GM19238 (cell line): ENCODE results near the gene TFDP1.

ENCODE experiments used
- DNase-seq: peaks from one replicate; pipeline ENCODE4 v3.0.0; 2011; ENCODE audit warnings: low spot score; ENCODE audit not compliant: insufficient read length

TFDP1 gene

GRCh38 chr13:113597391-113598080, 13.0 kb downstream of the TFDP1 start:
- no peak for DNase-seq

DNA sequence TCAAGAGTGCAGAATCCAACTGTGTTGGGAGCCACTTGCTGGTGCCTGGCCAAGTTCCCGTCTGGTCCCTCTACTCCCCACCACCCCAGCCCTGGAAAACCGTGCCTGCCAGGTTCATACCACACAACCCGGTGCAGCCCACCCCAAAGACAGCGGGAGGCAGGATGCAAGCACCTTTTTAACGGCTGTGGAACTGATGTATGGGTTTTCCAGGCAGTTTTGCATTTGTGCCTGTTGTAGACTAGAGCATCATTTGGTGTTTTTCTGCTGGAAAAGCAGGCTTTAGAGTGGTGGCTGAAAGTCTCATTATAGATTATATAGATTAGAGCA, 13.5 kb downstream of the TFDP1 start:
- DNase-seq = no peak

GRCh38 chr13:113598481-113598880, 13.9 kb downstream of the TFDP1 start:
- no peak for DNase-seq

GRCh38 chr13:113599391-113599790, 14.8 kb downstream of the TFDP1 start:
- no peak for DNase-seq

- DNase-seq = no peak
These were observed 16.9 kb downstream of the TFDP1 start for GRCh38 chr13:113601166-113602070.

DNA sequence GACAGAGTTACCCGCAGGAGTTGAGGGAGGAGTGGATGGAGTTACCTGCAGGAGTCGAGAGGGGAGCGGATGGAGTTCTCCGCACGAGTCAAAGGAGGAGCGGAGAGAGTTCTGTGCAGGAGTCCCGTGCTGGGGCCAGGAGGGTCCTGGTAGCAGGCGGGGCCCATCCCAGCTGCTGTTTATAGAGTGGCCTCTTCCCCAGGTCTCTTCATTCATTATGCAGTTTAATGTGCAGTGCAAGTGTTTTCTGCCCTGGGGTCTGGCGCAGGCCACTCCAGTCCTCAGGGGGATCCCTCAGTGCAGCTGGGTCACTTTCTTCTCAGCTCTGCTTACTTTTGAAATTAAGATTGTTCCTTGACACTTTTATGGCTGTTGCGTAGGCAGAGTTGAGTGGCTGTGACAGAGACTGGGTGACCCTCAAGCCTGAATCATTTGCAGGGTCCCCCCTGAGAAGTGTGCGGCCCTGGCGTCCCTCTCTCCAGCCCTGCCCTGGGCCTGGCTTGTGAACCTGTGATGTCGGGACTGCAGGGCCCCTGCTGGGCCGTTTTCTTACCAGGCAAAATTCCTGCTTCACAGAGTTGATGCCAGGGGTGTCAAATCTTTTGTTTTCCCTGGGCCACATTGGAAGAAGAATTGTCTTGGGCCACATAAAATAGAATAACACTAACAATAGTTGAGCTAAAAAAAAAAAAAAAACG, 17.9 kb downstream of the TFDP1 start:
- no peak for DNase-seq

- no peak for DNase-seq
These were observed 18.7 kb downstream of the TFDP1 start for GRCh38 chr13:113603116-113603710.

DNA sequence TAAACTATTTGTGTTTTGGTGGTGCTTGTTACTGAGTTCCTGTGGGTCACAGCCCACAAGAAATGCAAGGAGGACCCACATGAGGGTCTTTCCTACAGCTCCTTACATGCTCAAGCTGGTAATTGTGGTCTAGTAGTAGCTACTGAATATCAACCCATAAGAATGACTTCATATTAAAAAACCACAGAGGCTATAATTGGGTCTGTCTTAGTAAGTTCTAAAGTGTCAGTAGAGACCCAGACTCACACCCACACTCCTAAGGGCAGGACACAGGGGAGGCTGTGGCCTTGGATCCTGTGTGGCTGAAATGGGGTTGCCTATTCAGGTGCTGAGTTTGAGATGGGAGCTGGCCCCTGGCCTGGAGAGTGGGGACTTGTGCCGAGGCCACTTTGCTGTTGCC, 19.6 kb downstream of the TFDP1 start:
- no peak for DNase-seq

GRCh38 chr13:113605461-113605860, 20.9 kb downstream of the TFDP1 start:
- no peak for DNase-seq

DNA sequence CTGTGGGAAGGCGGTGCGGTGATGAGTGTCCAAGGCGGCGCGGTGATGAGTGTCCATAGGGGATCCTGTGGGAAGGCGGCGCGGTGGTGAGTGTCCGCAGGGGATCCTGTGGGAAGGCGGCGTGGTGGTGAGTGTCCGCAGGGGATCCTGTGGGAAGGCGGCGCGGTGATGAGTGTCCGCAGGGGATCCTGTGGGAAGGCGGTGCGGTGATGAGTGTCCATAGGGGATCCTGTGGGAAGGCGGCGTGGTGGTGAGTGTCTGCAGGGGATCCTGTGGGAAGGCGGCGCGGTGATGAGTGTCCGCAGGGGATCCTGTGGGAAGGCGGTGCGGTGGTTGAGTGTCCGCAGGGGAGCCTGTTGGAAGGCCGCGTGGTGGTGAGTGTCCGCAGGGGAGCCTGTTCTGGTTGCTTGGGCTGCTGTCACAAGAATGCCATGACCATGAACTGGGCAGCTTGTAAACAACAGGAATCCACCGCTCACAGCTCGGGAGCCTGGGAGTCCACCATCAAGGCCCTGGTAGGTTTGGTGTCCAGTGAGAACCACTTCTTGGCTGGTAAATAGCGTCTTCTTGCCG, 21.4 kb downstream of the TFDP1 start:
- DNase-seq = no peak

DNA sequence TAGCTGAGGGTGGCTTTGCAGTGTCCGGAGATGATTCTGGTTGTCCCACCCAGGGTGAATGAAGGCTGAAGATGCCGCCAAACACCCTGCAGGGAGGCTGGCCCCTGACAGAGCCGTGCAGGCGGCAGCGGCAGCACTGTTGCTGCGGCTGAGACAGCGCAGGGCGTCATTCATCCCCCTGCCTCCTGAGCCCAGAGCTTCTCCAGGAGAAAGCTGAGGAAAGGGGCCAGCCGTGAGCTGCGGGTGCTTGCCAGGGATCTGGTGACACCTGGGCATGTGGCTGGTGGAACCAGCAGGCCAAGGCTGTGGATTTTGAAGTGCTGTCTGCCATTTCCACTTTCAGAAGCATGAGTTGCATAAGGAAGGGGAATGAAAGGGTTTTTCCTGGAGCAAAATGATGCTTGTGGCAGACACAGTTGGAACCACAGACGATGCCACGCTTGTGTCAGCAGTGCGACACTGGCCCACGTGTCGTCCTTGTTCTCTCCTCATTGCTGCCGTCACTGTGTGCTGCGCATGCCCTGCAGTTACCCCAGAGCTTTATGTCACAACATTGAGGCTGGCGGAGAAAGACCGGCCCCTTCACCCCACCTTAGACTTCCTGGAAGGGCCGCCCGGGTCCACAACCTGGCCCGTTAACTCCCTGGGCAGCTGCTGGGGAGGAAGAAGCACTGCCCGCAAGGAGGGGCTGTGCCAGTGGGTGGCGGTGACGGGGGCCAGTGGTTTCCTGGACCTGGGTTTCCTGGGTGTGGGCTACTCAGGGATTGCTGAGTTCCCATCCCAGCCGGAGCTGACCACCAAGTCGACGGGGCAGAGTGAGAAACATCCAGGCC, 22.7 kb downstream of the TFDP1 start:
- DNase-seq = no peak

DNA sequence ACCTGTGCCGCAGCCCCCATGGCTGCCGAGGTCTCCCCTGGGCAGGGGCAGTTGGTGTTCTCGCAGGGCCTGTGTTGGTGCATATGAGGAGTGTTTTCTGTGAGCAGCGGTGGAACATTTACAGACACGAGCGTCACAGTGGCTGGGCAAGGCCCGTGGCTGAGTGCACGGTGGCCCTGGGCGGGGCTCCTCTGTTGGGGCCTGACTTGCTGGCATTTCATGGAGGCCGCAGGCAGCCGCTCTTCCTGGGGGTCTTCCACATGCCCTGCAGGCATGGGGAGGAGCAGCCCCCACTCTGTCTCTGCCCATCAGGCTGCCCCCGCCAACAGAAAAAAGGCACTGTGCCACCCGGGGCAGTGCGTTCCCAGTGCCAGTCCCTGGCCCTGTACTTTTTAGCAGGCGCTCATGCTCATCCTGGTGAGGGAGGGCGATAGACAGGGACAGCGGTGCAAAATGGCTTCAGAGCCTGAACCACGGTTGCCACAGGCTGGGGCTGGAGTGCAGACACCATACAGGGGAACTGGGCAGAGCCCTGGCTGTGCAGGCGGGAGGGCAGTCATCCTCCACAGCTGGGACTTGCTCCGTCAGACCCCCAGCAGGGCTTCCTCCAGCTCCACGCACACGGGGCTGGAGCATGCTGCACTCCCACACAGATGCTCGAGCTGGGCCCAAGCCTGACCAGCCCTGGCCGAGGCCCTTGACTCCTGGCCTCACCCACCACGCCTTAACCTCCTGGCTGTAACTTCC, 23.5 kb downstream of the TFDP1 start:
- no peak for DNase-seq

DNA sequence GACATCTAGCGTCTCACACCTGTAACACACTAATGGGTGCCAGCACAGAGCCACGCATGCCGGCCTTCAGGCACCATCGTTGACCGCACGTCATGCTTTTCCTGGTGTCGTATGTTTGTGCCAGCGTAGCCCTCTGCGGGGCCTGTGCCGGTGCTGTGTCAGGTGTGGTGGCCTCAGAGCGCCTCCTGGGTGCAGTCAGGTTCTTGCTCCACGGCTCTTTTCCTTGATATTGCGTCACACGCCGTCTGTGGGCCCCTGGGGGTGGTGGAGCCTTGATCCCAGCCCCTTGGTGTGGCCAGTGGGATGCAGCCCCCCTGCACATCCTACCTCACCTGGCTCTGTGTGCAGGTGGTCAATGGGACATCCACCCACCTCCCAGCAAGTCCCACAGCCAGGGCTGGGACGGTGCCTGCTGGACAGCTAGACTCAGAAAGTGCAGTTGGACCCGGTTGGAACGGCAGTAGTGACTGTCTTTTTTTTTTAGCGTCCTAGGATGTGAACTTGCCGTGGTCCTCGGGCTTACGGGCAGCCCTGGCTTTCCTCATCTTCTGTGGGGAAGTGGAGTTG, 24.5 kb downstream of the TFDP1 start:
- no peak for DNase-seq

DNA sequence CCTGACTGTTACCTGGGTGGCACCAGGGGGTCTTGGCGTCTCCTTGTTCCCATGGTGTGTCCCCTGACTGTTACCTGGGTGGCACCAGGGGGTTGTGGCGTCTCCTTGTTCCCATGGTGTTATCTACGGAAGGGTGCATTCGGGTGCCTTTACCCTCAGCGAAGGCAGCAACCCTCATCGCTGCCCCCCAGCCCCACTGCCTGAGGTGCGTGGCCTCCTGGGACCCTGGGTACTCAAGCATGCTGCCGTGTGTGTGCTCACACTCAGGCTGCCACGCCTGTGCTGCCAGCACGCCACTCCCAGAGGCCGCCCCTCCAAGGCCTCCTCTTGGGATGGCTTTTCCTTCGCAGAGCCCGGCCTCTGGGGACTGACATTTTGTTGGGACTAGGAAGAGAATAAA, 25.1 kb downstream of the TFDP1 start:
- DNase-seq = no peak

DNA sequence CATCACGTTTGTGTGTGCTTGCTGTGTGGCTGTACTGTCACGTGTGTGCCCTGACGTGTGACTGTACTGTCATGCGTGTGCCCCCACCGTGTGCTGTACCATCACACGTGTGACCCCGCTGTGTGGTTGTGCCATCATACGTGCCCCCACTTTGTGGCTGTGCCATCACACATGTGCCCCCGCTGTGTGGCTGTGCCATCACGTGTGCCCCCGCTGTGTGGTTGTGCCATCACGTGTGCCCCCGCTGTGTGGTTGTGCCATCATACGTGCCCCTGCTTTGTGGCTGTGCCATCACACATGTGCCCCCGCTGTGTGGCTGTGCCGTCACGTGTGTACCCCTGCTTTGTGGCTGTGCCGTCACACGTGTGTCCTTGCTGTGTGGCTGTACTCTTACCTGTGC, 25.7 kb downstream of the TFDP1 start:
- no peak for DNase-seq

- DNase-seq = no peak
These were observed 27.4 kb downstream of the TFDP1 start for GRCh38 chr13:113611996-113612395.

GRCh38 chr13:113612607-113613006, 28.1 kb downstream of the TFDP1 start:
- DNase-seq = no peak

DNA sequence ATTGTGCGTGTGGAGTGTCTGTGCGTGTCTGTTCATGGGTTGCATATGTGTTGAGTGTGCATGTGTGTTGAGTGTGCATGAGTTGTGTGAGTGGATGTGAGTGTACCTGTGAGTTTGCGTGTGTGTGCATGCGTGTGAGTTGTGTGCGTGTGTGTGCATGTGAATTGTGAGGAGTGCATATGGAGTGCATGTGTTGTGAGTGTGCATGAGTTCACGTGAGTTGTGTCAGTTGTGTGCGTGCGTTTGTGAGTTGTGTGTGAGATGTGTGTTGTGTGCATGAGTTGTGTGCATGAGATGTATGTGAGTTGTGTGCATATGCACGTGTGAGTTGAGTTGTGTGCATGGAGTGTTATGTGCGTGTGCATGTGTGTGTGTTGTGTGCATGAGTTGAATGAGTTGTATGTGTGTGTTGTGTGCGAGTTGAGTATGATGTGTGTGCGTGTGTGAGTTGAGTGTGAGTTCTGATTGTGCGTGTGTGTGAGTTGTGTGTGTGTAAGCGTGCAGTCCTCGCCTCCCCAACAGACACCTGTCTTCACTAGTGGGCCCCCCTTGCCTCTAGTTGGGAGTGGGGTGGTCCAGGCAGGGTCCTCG, 29.3 kb downstream of the TFDP1 start:
- DNase-seq = no peak

GRCh38 chr13:113616281-113616906, 31.8 kb downstream of the TFDP1 start:
- DNase-seq = no peak
